ENCODE data around the gene MAPKAP1. TPM values are rescaled to one million over a fixed set of nuclear protein-coding genes. Genes with fewer than 3 reads are reported as not detected.

Gene MAPKAP1
- total and polyA plus RNA-seq, 4 donors: 32.2 to 58.4 (median 56.1) TPM

GRCh38 chr9:125603478-125604021, 103.5 kb downstream of the MAPKAP1 start:
- ATAC-seq (ENCODE audit: low FRiP score) (no peak), DNase-seq (no peak)
- H3K9me3 ChIP-seq (ENCODE audit: control insufficient read depth, low read length): no peaks in the 10 kb centered on the region
- H3K27me3 ChIP-seq (ENCODE audit: control insufficient read depth in 1 of 2, insufficient read depth in 2 of 2, low read length in 1 of 2): no peaks in the 10 kb centered on the region
- no peaks in the 10 kb centered on the region for H3K4me1 ChIP-seq (ENCODE audit: control insufficient read depth in 1 of 2, insufficient read depth in 2 of 2, low read length in 2 of 2)
- WGBS, 2 donors: 95 to 96% methylated on average over 4 of the region's 4 CpGs
- intact Hi-C loops (cut with DNase I): no loop called here
- H3K27ac ChIP-seq (ENCODE audit: low read depth in 1 of 2, low read length in 2 of 2): no peak overlapping the region
- no peaks in the 10 kb centered on the region for H3K36me3 ChIP-seq (ENCODE audit: control insufficient read depth in 1 of 2, insufficient read depth in 2 of 2, low read length in 1 of 2)
- H3K4me3 ChIP-seq (ENCODE audit: low read length in 2 of 2): no peak overlapping the region

- H3K4me3 ChIP-seq (ENCODE audit: low read length in 2 of 2): no peak overlapping the region
- H3K9me3 ChIP-seq (ENCODE audit: control insufficient read depth, low read length): no peaks in the 10 kb centered on the region
- H3K4me1 ChIP-seq (ENCODE audit: control insufficient read depth in 1 of 2, insufficient read depth in 2 of 2, low read length in 2 of 2): no peaks in the 10 kb centered on the region
- H3K27ac ChIP-seq (ENCODE audit: low read depth in 1 of 2, low read length in 2 of 2): no peak overlapping the region
- H3K36me3 ChIP-seq (ENCODE audit: control insufficient read depth in 1 of 2, insufficient read depth in 2 of 2, low read length in 1 of 2): no peaks in the 10 kb centered on the region
- H3K27me3 ChIP-seq (ENCODE audit: control insufficient read depth in 1 of 2, insufficient read depth in 2 of 2, low read length in 1 of 2): no peaks in the 10 kb centered on the region
- DNase-seq (no peak), ATAC-seq (ENCODE audit: low FRiP score) (no peak)
- WGBS, 2 donors: 96% methylated on average over 7 of the region's 7 CpGs
- intact Hi-C loops (cut with DNase I): no loop called here
Measured at GRCh38 chr9:125601961-125602360, 105.0 kb downstream of the MAPKAP1 start.

DNA sequence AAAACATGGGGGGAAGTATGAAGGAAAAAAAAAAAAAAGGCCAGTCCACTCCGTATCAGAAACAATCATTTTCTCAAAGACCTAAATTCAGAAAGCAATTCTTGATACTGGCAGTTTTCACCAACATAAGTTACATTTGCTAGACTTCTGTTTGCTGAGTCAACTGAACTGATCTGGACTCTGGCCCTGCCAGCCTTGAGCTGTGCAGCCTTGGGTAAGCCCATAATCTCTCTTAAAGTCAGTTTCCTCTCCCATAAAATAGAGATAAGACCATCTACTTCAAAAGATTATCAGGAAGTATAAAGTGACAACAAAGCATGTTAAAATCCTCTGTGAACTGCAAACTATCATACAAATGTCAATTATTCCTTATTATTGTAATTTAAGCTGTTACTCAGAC, 106.8 kb downstream of the MAPKAP1 start:
- DNase-seq: no peak
- no peaks in the 10 kb centered on the region for H3K4me1 ChIP-seq (ENCODE audit: control insufficient read depth in 1 of 2, insufficient read depth in 2 of 2, low read length in 2 of 2)
- H3K9me3 ChIP-seq (ENCODE audit: control insufficient read depth, low read length): no peaks in the 10 kb centered on the region
- H3K27ac ChIP-seq (ENCODE audit: low read depth in 1 of 2, low read length in 2 of 2): no peak overlapping the region
- no peak overlapping the region for H3K4me3 ChIP-seq (ENCODE audit: low read length in 2 of 2)
- H3K36me3 ChIP-seq (ENCODE audit: control insufficient read depth in 1 of 2, insufficient read depth in 2 of 2, low read length in 1 of 2): no peaks in the 10 kb centered on the region
- no peak for ATAC-seq (ENCODE audit: low FRiP score)
- H3K27me3 ChIP-seq (ENCODE audit: control insufficient read depth in 1 of 2, insufficient read depth in 2 of 2, low read length in 1 of 2): no peaks in the 10 kb centered on the region
- WGBS, 2 donors: 43 to 62% methylated on average over 1 of the region's 1 CpG
- intact Hi-C loops (cut with DNase I): no loop called here

- H3K27ac ChIP-seq (ENCODE audit: low read depth in 1 of 2, low read length in 2 of 2): no peak overlapping the region
- no peaks in the 10 kb centered on the region for H3K27me3 ChIP-seq (ENCODE audit: control insufficient read depth in 1 of 2, insufficient read depth in 2 of 2, low read length in 1 of 2)
- no peaks in the 10 kb centered on the region for H3K9me3 ChIP-seq (ENCODE audit: control insufficient read depth, low read length)
- intact Hi-C loops (cut with DNase I): no loop called here
- no peaks in the 10 kb centered on the region for H3K36me3 ChIP-seq (ENCODE audit: control insufficient read depth in 1 of 2, insufficient read depth in 2 of 2, low read length in 1 of 2)
- no peak for ATAC-seq (ENCODE audit: low FRiP score)
- H3K4me1 ChIP-seq (ENCODE audit: control insufficient read depth in 1 of 2, insufficient read depth in 2 of 2, low read length in 2 of 2): no peaks in the 10 kb centered on the region
- H3K4me3 ChIP-seq (ENCODE audit: low read length in 2 of 2): no peak overlapping the region
- 90 to 94% methylated on average over 3 of the region's 3 CpGs for WGBS, 2 donors
- DNase-seq: no peak
Measured at GRCh38 chr9:125594223-125594610, 112.8 kb downstream of the MAPKAP1 start.

- Histone ChIP-seq H3K36me3 (ENCODE audit: control insufficient read depth in 1 of 2, insufficient read depth in 2 of 2, low read length in 1 of 2) (no peaks in the 10 kb centered on the region), H3K4me1 (ENCODE audit: control insufficient read depth in 1 of 2, insufficient read depth in 2 of 2, low read length in 2 of 2) (no peaks in the 10 kb centered on the region), H3K9me3 (ENCODE audit: control insufficient read depth, low read length) (no peaks in the 10 kb centered on the region), H3K27ac (ENCODE audit: low read depth in 1 of 2, low read length in 2 of 2) (no peak overlapping the region), H3K4me3 (ENCODE audit: low read length in 2 of 2) (no peak overlapping the region), H3K27me3 (ENCODE audit: control insufficient read depth in 1 of 2, insufficient read depth in 2 of 2, low read length in 1 of 2) (no peaks in the 10 kb centered on the region)
- ATAC-seq (ENCODE audit: low FRiP score) (no peak), DNase-seq (no peak)
- intact Hi-C loops (cut with DNase I): no loop called here
- 91 to 92% methylated on average over 6 of the region's 6 CpGs for WGBS, 2 donors
Measured at GRCh38 chr9:125593581-125594222, 113.3 kb downstream of the MAPKAP1 start.

DNA sequence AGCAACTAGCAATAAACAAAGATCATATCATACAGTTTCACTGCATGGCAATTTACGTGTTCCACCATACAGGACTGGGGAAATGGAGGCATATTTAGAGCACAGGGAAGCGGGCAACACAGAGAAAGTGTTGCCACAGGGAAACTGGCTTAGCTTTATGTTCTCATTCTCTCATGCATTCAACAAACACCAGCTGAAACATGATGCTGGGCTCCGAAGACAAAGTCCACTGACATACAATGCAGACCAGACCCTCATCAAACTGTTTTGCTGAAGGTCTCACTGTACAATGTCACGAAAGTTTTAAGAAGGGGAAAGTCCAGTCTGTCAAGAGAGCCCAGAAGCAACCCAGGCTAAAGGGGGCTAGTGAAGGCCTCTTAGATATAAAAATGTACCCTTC, 115.1 kb downstream of the MAPKAP1 start:
- Histone ChIP-seq H3K36me3 (ENCODE audit: control insufficient read depth in 1 of 2, insufficient read depth in 2 of 2, low read length in 1 of 2) (no peaks in the 10 kb centered on the region), H3K4me3 (ENCODE audit: low read length in 2 of 2) (no peak overlapping the region), H3K27me3 (ENCODE audit: control insufficient read depth in 1 of 2, insufficient read depth in 2 of 2, low read length in 1 of 2) (no peaks in the 10 kb centered on the region), H3K9me3 (ENCODE audit: control insufficient read depth, low read length) (no peaks in the 10 kb centered on the region), H3K4me1 (ENCODE audit: control insufficient read depth in 1 of 2, insufficient read depth in 2 of 2, low read length in 2 of 2) (no peaks in the 10 kb centered on the region), H3K27ac (ENCODE audit: low read depth in 1 of 2, low read length in 2 of 2) (no peak overlapping the region)
- 97 to 98% methylated on average over 4 of the region's 4 CpGs for WGBS, 2 donors
- DNase-seq (no peak), ATAC-seq (ENCODE audit: low FRiP score) (no peak)
- intact Hi-C loops (cut with DNase I): no loop called here

GRCh38 chr9:125591245-125591644, 115.8 kb downstream of the MAPKAP1 start:
- no peaks in the 10 kb centered on the region for H3K9me3 ChIP-seq (ENCODE audit: control insufficient read depth, low read length)
- intact Hi-C loops (cut with DNase I): no loop called here
- ATAC-seq (ENCODE audit: low FRiP score): no peak
- H3K4me3 ChIP-seq (ENCODE audit: low read length in 2 of 2): no peak overlapping the region
- no peak for DNase-seq
- H3K36me3 ChIP-seq (ENCODE audit: control insufficient read depth in 1 of 2, insufficient read depth in 2 of 2, low read length in 1 of 2): no peaks in the 10 kb centered on the region
- 95 to 97% methylated on average over 3 of the region's 3 CpGs for WGBS, 2 donors
- H3K4me1 ChIP-seq (ENCODE audit: control insufficient read depth in 1 of 2, insufficient read depth in 2 of 2, low read length in 2 of 2): no peaks in the 10 kb centered on the region
- no peaks in the 10 kb centered on the region for H3K27me3 ChIP-seq (ENCODE audit: control insufficient read depth in 1 of 2, insufficient read depth in 2 of 2, low read length in 1 of 2)
- no peak overlapping the region for H3K27ac ChIP-seq (ENCODE audit: low read depth in 1 of 2, low read length in 2 of 2)

- Histone ChIP-seq H3K9me3 (ENCODE audit: control insufficient read depth, low read length) (no peaks in the 10 kb centered on the region), H3K36me3 (ENCODE audit: control insufficient read depth in 1 of 2, insufficient read depth in 2 of 2, low read length in 1 of 2) (no peaks in the 10 kb centered on the region), H3K27me3 (ENCODE audit: control insufficient read depth in 1 of 2, insufficient read depth in 2 of 2, low read length in 1 of 2) (no peaks in the 10 kb centered on the region), H3K4me3 (ENCODE audit: low read length in 2 of 2) (no peak overlapping the region), H3K4me1 (ENCODE audit: control insufficient read depth in 1 of 2, insufficient read depth in 2 of 2, low read length in 2 of 2) (no peaks in the 10 kb centered on the region), H3K27ac (ENCODE audit: low read depth in 1 of 2, low read length in 2 of 2) (no peak overlapping the region)
- WGBS, 2 donors: 82 to 84% methylated on average over 4 of the region's 4 CpGs
- ATAC-seq (ENCODE audit: low FRiP score) (no peak), DNase-seq (no peak)
- intact Hi-C loops (cut with DNase I): no loop called here
Measured at GRCh38 chr9:125589287-125589686, 117.7 kb downstream of the MAPKAP1 start.

GRCh38 chr9:125587819-125588460, 119.1 kb downstream of the MAPKAP1 start:
- Histone ChIP-seq H3K4me3 (ENCODE audit: low read length in 2 of 2) (no peak overlapping the region), H3K27ac (ENCODE audit: low read depth in 1 of 2, low read length in 2 of 2) (no peak overlapping the region), H3K9me3 (ENCODE audit: control insufficient read depth, low read length) (no peaks in the 10 kb centered on the region), H3K27me3 (ENCODE audit: control insufficient read depth in 1 of 2, insufficient read depth in 2 of 2, low read length in 1 of 2) (no peaks in the 10 kb centered on the region), H3K36me3 (ENCODE audit: control insufficient read depth in 1 of 2, insufficient read depth in 2 of 2, low read length in 1 of 2) (no peaks in the 10 kb centered on the region), H3K4me1 (ENCODE audit: control insufficient read depth in 1 of 2, insufficient read depth in 2 of 2, low read length in 2 of 2) (no peaks in the 10 kb centered on the region)
- 95 to 97% methylated on average over 5 of the region's 5 CpGs for WGBS, 2 donors
- DNase-seq (no peak), ATAC-seq (ENCODE audit: low FRiP score) (no peak)
- intact Hi-C loops (cut with DNase I): no loop called here

Measured in aorta (tissue), 5 donors.